Breast epithelium (tissue), 4 donors: ENCODE results near the gene AIG1. TPM values are rescaled to one million over a fixed set of nuclear protein-coding genes. Genes with fewer than 3 reads are reported as not detected.

Experiments used
- DNase-seq, 2 donors: peaks; one replicate each; pipeline ENCODE4 v3.0.0-alpha.2; 2019; ENCODE audit warnings: low spot score in 2 of 2
- H3K27ac ChIP-seq, 2 donors: fragments of 200-600 bp; sonication (generic) in 1 of 2; one replicate each; pipeline ENCODE4 v1.5.1; 2016 to 2019; ENCODE audit warnings: mild to moderate bottlenecking in 1 of 2
- H3K27me3 ChIP-seq, 2 donors: fragments of 200-600 bp; sonication (generic) in 1 of 2; one replicate each; pipeline versions ENCODE4 v1.5.1 to v1.6.0; 2017 to 2019; ENCODE audit warnings: control low read depth in 1 of 2, mild to moderate bottlenecking in 1 of 2
- H3K36me3 ChIP-seq: fragments of 200-600 bp; one replicate; pipeline ENCODE4 v1.5.1; 2019
- H3K4me1 ChIP-seq, 2 donors: fragments of 200-600 bp; sonication (generic); one replicate each; pipeline ENCODE4 v1.5.1; 2016 to 2019; ENCODE audit warnings: control low read depth in 1 of 2
- H3K4me3 ChIP-seq, 3 donors: fragments of 200-600 bp; sonication (generic); 1 replicate in 2 of 3; 2 replicates in 1 of 3; pipeline ENCODE4 v1.5.1; 2016 to 2019; ENCODE audit warnings: mild to moderate bottlenecking in 3 of 3, moderate library complexity in 2 of 3
- H3K9me3 ChIP-seq, 2 donors: fragments of 200-600 bp; sonication (generic) in 1 of 2; one replicate each; pipeline ENCODE4 v1.5.1; 2016 to 2019; ENCODE audit warnings: control low read depth in 1 of 2
- CTCF ChIP-seq, 3 donors: fragments of 450-650 bp; IDR thresholded peaks; one replicate each; pipeline ENCODE4 v1.5.1; 2016 to 2017; ENCODE audit warnings: antibody characterized with exemption in 3 of 3, mild to moderate bottlenecking in 3 of 3, moderate library complexity in 3 of 3
- POLR2A ChIP-seq: fragments of 450-650 bp; IDR thresholded peaks from one replicate; pipeline ENCODE4 v1.6.1; 2016; ENCODE audit warnings: antibody characterized with exemption, mild to moderate bottlenecking, moderate library complexity
- POLR2AphosphoS5 ChIP-seq, 3 donors: sonication (generic); formaldehyde crosslinking; IDR thresholded peaks; one replicate each; pipeline ENCODE4 v1.6.1; 2017; ENCODE audit warnings: antibody characterized with exemption in 3 of 3
- intact Hi-C: fragments of 100-400 bp; cut with DNase I; formaldehyde crosslinking; loops from one replicate; pipeline ENCODE4 v1.15.1; 2023; ENCODE audit warnings: low total_unique reads
- total RNA-seq, 3 donors: library from RNA; depleted of rRNA; stranded (reverse); fragments of >200 nt; gene quantifications; one replicate each; pipeline ENCODE4 v1.1.0, GENCODE V29; 2016

AIG1 gene
- total RNA-seq, 3 donors from 2014 or later, result 43.0 to 53.6 (median 44.2) TPM

- DNase-seq, result no peak
- TF ChIP-seq POLR2A (no peak), POLR2AphosphoS5 (IDR thresholded peaks at IDR 0.05) (no peak), CTCF (IDR thresholded peaks at IDR 0.05) (no peak)
- H3K27ac ChIP-seq, result no peak overlapping the region
- H3K36me3 ChIP-seq, result no peaks in the 10 kb centered on the region
- no peaks in the 10 kb centered on the region for H3K4me1 ChIP-seq
- no peaks in the 10 kb centered on the region for H3K9me3 ChIP-seq
- no peaks in the 10 kb centered on the region for H3K27me3 ChIP-seq
- intact Hi-C loops, result no loop called here
- no peak overlapping the region for H3K4me3 ChIP-seq
Measured at GRCh38 chr6:143290206-143290605, 229.5 kb downstream of the AIG1 start.

GRCh38 chr6:143293523-143293922, 232.8 kb downstream of the AIG1 start:
- TF ChIP-seq POLR2A (no peak), POLR2AphosphoS5 (IDR thresholded peaks at IDR 0.05) (no peak)
- no peak overlapping the region for H3K4me3 ChIP-seq
- no peaks in the 10 kb centered on the region for H3K27me3 ChIP-seq
- no peaks in the 10 kb centered on the region for H3K4me1 ChIP-seq
- intact Hi-C loops, result no loop called here
- no peak overlapping the region for H3K27ac ChIP-seq
- H3K9me3 ChIP-seq, result no peaks in the 10 kb centered on the region
- DNase-seq, result no peak
- H3K36me3 ChIP-seq, result no peaks in the 10 kb centered on the region

- no peaks in the 10 kb centered on the region for H3K36me3 ChIP-seq
- H3K4me3 ChIP-seq, result no peak overlapping the region
- intact Hi-C loops, result no loop called here
- H3K9me3 ChIP-seq, result no peaks in the 10 kb centered on the region
- no peaks in the 10 kb centered on the region for H3K27me3 ChIP-seq
- H3K27ac ChIP-seq, result no peak overlapping the region
- DNase-seq, result no peak
- no peaks in the 10 kb centered on the region for H3K4me1 ChIP-seq
- TF ChIP-seq POLR2AphosphoS5 (IDR thresholded peaks at IDR 0.05) (no peak), CTCF (IDR thresholded peaks at IDR 0.05) (no peak), POLR2A (no peak)
Measured at GRCh38 chr6:143294265-143294860, 233.7 kb downstream of the AIG1 start.

- intact Hi-C loops, result no loop called here
- Histone ChIP-seq H3K9me3 (no peaks in the 10 kb centered on the region), H3K36me3 (no peaks in the 10 kb centered on the region), H3K27me3 (no peaks in the 10 kb centered on the region), H3K4me3 (no peak overlapping the region), H3K4me1 (no peaks in the 10 kb centered on the region), H3K27ac (no peak overlapping the region)
- no peak for TF ChIP-seq CTCF (IDR thresholded peaks at IDR 0.05)
- no peak for DNase-seq
Measured at GRCh38 chr6:143295932-143296331, 235.2 kb downstream of the AIG1 start.

- Histone ChIP-seq H3K36me3 (no peaks in the 10 kb centered on the region), H3K4me1 (no peaks in the 10 kb centered on the region), H3K4me3 (no peak overlapping the region), H3K27me3 (no peaks in the 10 kb centered on the region), H3K27ac (no peak overlapping the region), H3K9me3 (no peaks in the 10 kb centered on the region)
- no peak for DNase-seq
- intact Hi-C loops, result no loop called here
- no peak for TF ChIP-seq POLR2A
- TF ChIP-seq CTCF (IDR thresholded peaks at IDR 0.05), result no peak
- no peak for TF ChIP-seq POLR2AphosphoS5 (IDR thresholded peaks at IDR 0.05)
Measured at GRCh38 chr6:143298071-143298470, 237.4 kb downstream of the AIG1 start.
